ENCODE results near the gene ADD1.

The ADD1 gene

DNA sequence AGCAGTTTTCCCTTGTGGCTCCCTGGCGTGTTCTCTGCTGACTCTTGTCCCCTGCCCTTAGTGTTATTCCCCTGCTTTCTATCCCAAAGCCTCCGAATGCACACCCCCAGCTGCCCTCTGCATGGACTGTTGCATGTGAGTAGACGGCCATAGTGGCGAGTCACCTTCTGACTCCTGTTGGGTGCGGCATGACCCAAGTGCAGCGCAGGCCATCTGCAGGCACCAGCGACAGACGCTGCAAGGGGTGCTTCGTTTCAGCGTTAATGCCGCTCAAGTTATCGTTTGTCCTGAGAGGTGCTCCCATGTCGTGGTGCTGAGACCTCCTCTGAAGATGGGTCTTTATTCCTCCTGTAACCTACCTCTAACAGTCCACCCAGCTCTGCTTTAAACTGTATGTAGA, 61.9 kb downstream of the ADD1 start:
- no peak for TF ChIP-seq CTCF (IDR thresholded peaks at IDR 0.05; ENCODE audit: low read depth, low read length, missing control alignments)
- DNase-seq (ENCODE audit: extremely low read depth, low read depth) = no peak
- no peak overlapping the region for H3K4me3 ChIP-seq (replicated peaks; ENCODE audit: low read depth, low read length)

DNA sequence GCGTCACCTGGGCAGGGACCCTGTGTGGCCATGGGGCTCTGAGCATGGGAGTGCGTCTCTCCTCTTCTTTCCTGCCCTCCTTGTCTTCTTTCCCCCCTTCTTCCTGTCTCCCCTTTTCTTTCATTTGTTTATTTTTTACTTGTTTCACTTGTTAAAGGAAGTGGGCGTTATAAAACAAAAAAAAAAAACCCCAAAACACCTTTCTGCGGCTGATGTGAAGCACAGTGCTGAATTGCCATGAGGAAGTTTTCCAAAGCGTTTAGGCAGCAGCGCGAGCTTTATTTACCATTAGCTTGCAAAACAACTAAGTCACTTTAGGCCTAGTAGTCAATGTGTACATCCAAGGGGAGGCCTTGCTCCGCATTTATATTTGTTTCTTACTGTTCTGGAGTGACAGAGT, 62.6 kb downstream of the ADD1 start:
- DNase-seq (ENCODE audit: extremely low read depth, low read depth) = no peak
- no peak for TF ChIP-seq CTCF (IDR thresholded peaks at IDR 0.05; ENCODE audit: low read depth, low read length, missing control alignments)
- no peak overlapping the region for H3K4me3 ChIP-seq (replicated peaks; ENCODE audit: low read depth, low read length)

DNA sequence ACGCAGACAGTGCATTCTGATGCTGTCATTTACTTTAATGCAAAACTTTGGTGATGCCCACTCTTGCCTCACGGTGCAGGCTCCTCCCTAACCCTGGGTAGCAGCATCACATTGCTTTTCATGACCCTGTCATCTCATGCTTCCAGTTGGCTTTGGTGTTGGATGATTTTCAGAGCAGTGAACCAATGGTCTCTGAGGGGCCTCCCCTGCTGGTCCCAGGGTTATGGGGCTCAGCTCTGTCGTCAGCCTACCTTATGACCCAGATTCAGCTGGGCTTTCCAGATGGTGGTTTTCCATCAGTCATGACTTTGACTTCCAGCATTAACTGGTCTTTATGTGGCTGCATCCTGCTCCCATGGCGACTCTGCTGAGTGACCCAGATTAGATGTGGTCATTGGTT, 63.6 kb downstream of the ADD1 start:
- no peak for TF ChIP-seq CTCF (IDR thresholded peaks at IDR 0.05; ENCODE audit: low read depth, low read length, missing control alignments)
- H3K4me3 ChIP-seq (replicated peaks; ENCODE audit: low read depth, low read length) = no peak overlapping the region
- no peak for DNase-seq (ENCODE audit: extremely low read depth, low read depth)

DNA sequence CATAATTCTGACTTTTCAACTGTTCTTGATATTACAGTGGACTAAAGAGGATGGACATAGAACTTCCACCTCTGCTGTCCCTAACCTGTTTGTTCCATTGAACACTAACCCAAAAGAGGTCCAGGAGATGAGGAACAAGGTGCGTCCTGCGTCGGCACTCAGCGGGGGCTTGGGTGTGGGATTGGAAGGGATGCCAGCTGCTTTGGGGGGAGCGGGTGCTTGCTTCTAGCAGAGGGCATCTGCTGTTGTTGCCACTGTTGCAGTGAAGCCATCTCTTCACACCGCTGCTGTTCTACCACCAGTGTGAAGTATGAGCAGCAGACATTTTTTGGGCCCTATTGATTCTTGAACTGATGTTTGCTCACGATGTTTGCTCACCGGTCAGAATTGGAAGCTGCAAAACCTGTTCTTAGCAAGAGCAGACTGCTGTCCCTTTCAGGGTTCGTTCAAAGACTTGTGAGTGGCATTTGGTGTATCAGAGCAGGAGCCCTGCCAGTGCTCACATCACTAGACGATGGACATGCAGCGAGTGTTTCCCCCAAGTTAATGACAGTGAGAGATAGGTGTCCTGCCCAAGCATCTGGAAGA, 64.2 kb downstream of the ADD1 start:
- no peak for TF ChIP-seq CTCF (IDR thresholded peaks at IDR 0.05; ENCODE audit: low read depth, low read length, missing control alignments)
- H3K4me3 ChIP-seq (replicated peaks; ENCODE audit: low read depth, low read length) = no peak overlapping the region
- no peak for DNase-seq (ENCODE audit: extremely low read depth, low read depth)

- no peak for DNase-seq (ENCODE audit: extremely low read depth, low read depth)
- no peak overlapping the region for H3K4me3 ChIP-seq (replicated peaks; ENCODE audit: low read depth, low read length)
- no peak for TF ChIP-seq CTCF (IDR thresholded peaks at IDR 0.05; ENCODE audit: low read depth, low read length, missing control alignments)
Observed at GRCh38 chr4:2908686-2909085, 65.0 kb downstream of the ADD1 start.

DNA sequence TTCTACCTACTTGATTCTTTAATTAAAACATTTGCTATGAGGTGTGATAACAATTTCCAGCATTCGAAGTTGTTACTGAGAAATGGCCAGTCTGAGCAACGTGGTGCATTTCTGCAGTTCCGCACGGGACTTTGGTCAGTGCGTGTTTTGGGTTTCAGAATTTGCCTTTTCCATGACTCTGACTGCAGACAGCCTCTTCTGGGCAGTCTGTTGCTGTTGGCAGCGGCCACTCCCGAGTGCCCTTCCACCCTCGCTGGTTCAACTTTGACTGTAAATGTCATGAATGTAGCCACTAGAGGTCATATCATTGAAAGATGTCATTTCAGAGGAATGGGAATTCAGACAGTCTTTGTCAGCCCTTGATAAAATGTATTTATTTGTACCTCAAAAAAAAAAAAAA, 65.9 kb downstream of the ADD1 start:
- DNase-seq (ENCODE audit: extremely low read depth, low read depth) = no peak
- H3K4me3 ChIP-seq (replicated peaks; ENCODE audit: low read depth, low read length) = no peak overlapping the region
- TF ChIP-seq CTCF (IDR thresholded peaks at IDR 0.05; ENCODE audit: low read depth, low read length, missing control alignments) = no peak

DNA sequence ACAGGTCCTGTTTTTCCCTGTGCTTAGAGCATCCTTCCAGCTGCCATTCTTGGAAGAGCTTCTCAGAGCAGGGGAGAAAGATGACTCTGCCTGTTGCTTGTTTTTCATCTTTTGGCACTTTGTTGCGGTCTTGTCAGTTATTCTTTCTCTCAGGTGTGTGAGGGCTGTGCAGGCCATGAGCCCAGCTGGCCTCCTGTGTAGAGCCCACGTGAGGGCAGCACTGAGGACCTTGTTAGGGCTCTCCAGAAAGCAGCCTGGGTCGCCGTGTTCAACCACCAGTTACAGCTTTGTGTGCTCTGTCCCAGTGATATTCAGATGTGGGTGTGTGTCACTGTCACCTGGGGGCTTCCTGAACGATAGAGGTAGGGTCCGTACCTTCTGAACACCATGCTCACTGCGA, 66.8 kb downstream of the ADD1 start:
- DNase-seq (ENCODE audit: extremely low read depth, low read depth) = no peak
- TF ChIP-seq CTCF (IDR thresholded peaks at IDR 0.05; ENCODE audit: low read depth, low read length, missing control alignments) = peak; percentile 6
- no peak overlapping the region for H3K4me3 ChIP-seq (replicated peaks; ENCODE audit: low read depth, low read length)

All from HFF-Myc (cell line).